H9 (cell line): ENCODE results near the gene SRPK1. TPM values are rescaled to one million over a fixed set of nuclear protein-coding genes. Genes with fewer than 3 reads are reported as not detected.

Experiments used
- DNase-seq: peaks from one replicate; pipeline ENCODE4 v3.0.0-alpha.2; 2017
- H2AFZ ChIP-seq: one replicate; pipeline ENCODE4 v1.6.1; 2013; ENCODE audit warnings: mild to moderate bottlenecking, low read length, control low read depth, moderate library complexity
- H2AK5ac ChIP-seq: 2 replicates; pipeline ENCODE4 v1.6.1; 2013; ENCODE audit warnings: low read length, control low read depth, mixed read lengths; ENCODE audit not compliant: insufficient read length
- H2BK120ac ChIP-seq: one replicate; pipeline ENCODE4 v1.6.1; 2013; ENCODE audit warnings: low read depth, mild to moderate bottlenecking, low read length, control low read depth, inconsistent platforms; ENCODE audit not compliant: poor library complexity, severe bottlenecking
- H2BK12ac ChIP-seq: 2 replicates; pipeline ENCODE4 v1.6.1; 2013; ENCODE audit warnings: low read length, control low read depth, mixed read lengths, low read depth; ENCODE audit not compliant: insufficient read length
- H2BK15ac ChIP-seq: 2 replicates; pipeline ENCODE4 v1.6.1; 2013; ENCODE audit warnings: low read depth, low read length, control low read depth
- H2BK20ac ChIP-seq: one replicate; pipeline ENCODE4 v1.6.1; 2013; ENCODE audit warnings: low read depth, mild to moderate bottlenecking, low read length, control low read depth, inconsistent platforms; ENCODE audit not compliant: poor library complexity, severe bottlenecking
- H2BK5ac ChIP-seq: 2 replicates; pipeline ENCODE4 v1.6.1; 2013; ENCODE audit warnings: low read length, control low read depth, mixed read lengths; ENCODE audit not compliant: insufficient read length
- H3K14ac ChIP-seq: 2 replicates; pipeline ENCODE4 v1.6.1; 2013; ENCODE audit warnings: low read length, control low read depth; ENCODE audit not compliant: insufficient read depth
- H3K18ac ChIP-seq: 2 replicates; pipeline ENCODE4 v1.6.1; 2013; ENCODE audit warnings: low read depth, mild to moderate bottlenecking, mixed read lengths, low read length, control low read depth; ENCODE audit not compliant: insufficient read length
- H3K23ac ChIP-seq: 2 replicates; pipeline ENCODE4 v1.6.1; 2013; ENCODE audit warnings: low read length, control low read depth, mixed read lengths, low read depth; ENCODE audit not compliant: insufficient read length
- H3K23me2 ChIP-seq: 2 replicates; pipeline ENCODE4 v1.6.1; 2013; ENCODE audit warnings: low read depth, mild to moderate bottlenecking, mixed read lengths, low read length, control low read depth; ENCODE audit not compliant: insufficient read length, poor library complexity, severe bottlenecking
- H3K27ac ChIP-seq: 2 replicates; pipeline ENCODE4 v1.5.1; 2013; ENCODE audit warnings: low read length, control low read depth, mixed read lengths, low read depth; ENCODE audit not compliant: insufficient read length
- H3K27me3 ChIP-seq: 2 replicates; pipeline ENCODE4 v1.6.1; 2013; ENCODE audit warnings: low read length, control low read depth, inconsistent platforms; ENCODE audit not compliant: insufficient read depth
- H3K4ac ChIP-seq: 2 replicates; pipeline ENCODE4 v1.6.1; 2013; ENCODE audit warnings: low read depth, mild to moderate bottlenecking, control low read depth, inconsistent platforms, low read length, moderate library complexity
- H3K4me1 ChIP-seq: 2 replicates; pipeline ENCODE4 v1.6.1; 2013; ENCODE audit warnings: low read length, control low read depth, inconsistent platforms; ENCODE audit not compliant: insufficient read depth
- H3K4me2 ChIP-seq: 2 replicates; pipeline ENCODE4 v1.6.1; 2013; ENCODE audit warnings: low read length, control low read depth, mixed read lengths; ENCODE audit not compliant: insufficient read length, insufficient read depth
- H3K56ac ChIP-seq: 2 replicates; pipeline ENCODE4 v1.6.1; 2013; ENCODE audit warnings: low read depth, mild to moderate bottlenecking, mixed read lengths, low read length, control low read depth; ENCODE audit not compliant: insufficient read length
- H3K79me1 ChIP-seq: 2 replicates; pipeline ENCODE4 v1.6.1; 2013; ENCODE audit warnings: low read depth, mild to moderate bottlenecking, moderate library complexity, low read length, control low read depth, inconsistent platforms; ENCODE audit not compliant: insufficient read depth, poor library complexity, severe bottlenecking
- H3K79me2 ChIP-seq: 2 replicates; pipeline ENCODE4 v1.6.1; 2013; ENCODE audit warnings: low read length, control low read depth, inconsistent platforms; ENCODE audit not compliant: insufficient read depth
- H3K9ac ChIP-seq: 2 replicates; pipeline ENCODE4 v1.6.1; 2013; ENCODE audit warnings: low read length, control low read depth, mixed read lengths; ENCODE audit not compliant: insufficient read length; ENCODE audit errors: extremely low read depth
- H3K9me3 ChIP-seq: one replicate; pipeline ENCODE4 v1.6.1; 2013; ENCODE audit warnings: low read depth, low read length, inconsistent platforms; ENCODE audit not compliant: control insufficient read depth
- H3T11ph ChIP-seq: one replicate; pipeline ENCODE4 v1.6.1; 2013; ENCODE audit warnings: mild to moderate bottlenecking, low read length, control low read depth, inconsistent platforms
- H4K20me1 ChIP-seq: one replicate; pipeline ENCODE4 v1.6.1; 2013; ENCODE audit not compliant: control insufficient read depth, insufficient read length, insufficient read depth
- H4K5ac ChIP-seq: 2 replicates; pipeline ENCODE4 v1.6.1; 2013; ENCODE audit warnings: low read depth, mild to moderate bottlenecking, mixed read lengths, low read length, control low read depth; ENCODE audit not compliant: insufficient read length
- H4K8ac ChIP-seq: replicated peaks from 2 replicates; pipeline ENCODE4 v1.6.1; 2013; ENCODE audit warnings: low read length, control low read depth, mixed read lengths, low read depth; ENCODE audit not compliant: insufficient read length
- H4K91ac ChIP-seq: 2 replicates; pipeline ENCODE4 v1.6.1; 2013; ENCODE audit warnings: low read depth, mild to moderate bottlenecking, moderate library complexity, mixed read lengths, low read length, control low read depth; ENCODE audit not compliant: insufficient read length
- H3K27ac Mint-ChIP-seq, 3 experiments: 2 replicates in 2 of 3; 3 replicates in 1 of 3; pipeline ENCODE4 v1.8.0; 2020 to 2021; ENCODE audit warnings: mixed read lengths in 3 of 3, mild to moderate bottlenecking in 1 of 3, moderate library complexity in 1 of 3
- H3K27me3 Mint-ChIP-seq: 2 replicates; pipeline ENCODE4 v1.8.0; 2021; ENCODE audit warnings: low read depth, mild to moderate bottlenecking, moderate library complexity, mixed read lengths
- H3K36me3 Mint-ChIP-seq, 3 experiments: 2 replicates in 2 of 3; 3 replicates in 1 of 3; pipeline ENCODE4 v1.8.0; 2020 to 2021; ENCODE audit warnings: low read depth in 3 of 3, mixed read lengths in 3 of 3; ENCODE audit not compliant: insufficient read depth in 1 of 3
- H3K4me1 Mint-ChIP-seq, 2 experiments: 2 replicates each; pipeline ENCODE4 v1.8.0; 2020; ENCODE audit warnings: mixed read lengths in 2 of 2
- H3K4me3 Mint-ChIP-seq, 2 experiments: 2 replicates in 1 of 2; 3 replicates in 1 of 2; pipeline ENCODE4 v1.8.0; 2020 to 2021; ENCODE audit warnings: mild to moderate bottlenecking in 2 of 2, mixed read lengths in 2 of 2, moderate library complexity in 1 of 2
- H3K9me3 Mint-ChIP-seq, 2 experiments: 2 replicates in 1 of 2; 3 replicates in 1 of 2; pipeline ENCODE4 v1.8.0; 2020; ENCODE audit warnings: mild to moderate bottlenecking in 2 of 2, mixed read lengths in 2 of 2, moderate library complexity in 1 of 2
- CTCF ChIP-seq: fragments of 200-600 bp; sonication (generic); conservative IDR thresholded peaks from 3 replicates; pipeline ENCODE4 v1.8.0; 2021; ENCODE audit warnings: antibody characterized with exemption, mild to moderate bottlenecking
- WGBS: extraction: QIAGEN DNeasy Blood & Tissue Kit; methylation state at CpG from one replicate; pipeline ENCODE4 v1.1.7; 2013; ENCODE audit warnings: missing lambda C conversion rate, low lambda C conversion rate, mixed read lengths; ENCODE audit not compliant: insufficient read length; ENCODE audit errors: extremely low coverage; 5-methylcytosine and 5-hydroxymethylcytosine counted together
- total RNA-seq: library from RNA; stranded (reverse); gene quantifications from 2 replicates; pipeline ENCODE4 v1.2.1, GENCODE V29; 2021

SRPK1 gene
- total RNA-seq, 1 experiment from 2014 or later: 93.2 TPM

GRCh38 chr6:35926509-35927215 lies 5.8 kb upstream of the SRPK1 start:
- no CpG with 5 or more reads among the region's 2 CpGs for WGBS
- no peak overlapping the region for H3K4me3 Mint-ChIP-seq

More at GRCh38 chr6:35926509-35927215, 5.8 kb upstream of the SRPK1 start:
- Histone ChIP-seq H3K9ac (no peak overlapping the region), H3K4me2 (no peak overlapping the region), H4K8ac (no peak overlapping the region), H2BK120ac (no peak overlapping the region), H2BK15ac (no peak overlapping the region), H3K79me1 (no peaks in the 10 kb centered on the region), H3K14ac (no peak overlapping the region), H3K56ac (no peak overlapping the region), H2BK5ac (no peak overlapping the region), H3K23me2 (peaks cover 2% of the 10 kb centered on the region), H3K27me3 (0 out of 2 replicates have a peak, but pooled peaks cover 2% of the 10 kb centered on the region), H2AK5ac (no peak overlapping the region), H3K4me1 (no peaks in the 10 kb centered on the region), H3K27ac (no peak overlapping the region), H4K20me1 (no peaks in the 10 kb centered on the region), H3K9me3 (no peaks in the 10 kb centered on the region), H3K23ac (no peak overlapping the region), H3K18ac (no peak overlapping the region), H2AFZ (no peak overlapping the region), H3K4ac (no peak overlapping the region), H2BK20ac (no peak overlapping the region), H3T11ph (no peak overlapping the region), H2BK12ac (no peak overlapping the region), H4K91ac (no peak overlapping the region), H4K5ac (no peak overlapping the region), H3K79me2 (no peaks in the 10 kb centered on the region)
- no peak for DNase-seq
- Mint-ChIP-seq H3K27me3 (peaks cover 2% of the 10 kb centered on the region), H3K9me3 (no peaks in the 10 kb centered on the region; a peak in 1 of 5 replicates), H3K4me1 (peaks cover 15 to 17% of the 10 kb centered on the region in 2 experiments), H3K27ac (no peak overlapping the region), H3K36me3 (no peaks in the 10 kb centered on the region)
- no peak for TF ChIP-seq CTCF
